GM19025 (cell line): ENCODE measurements around the gene FNIP1.
A peak's percentile ranks its signal among the peaks of the same experiment; 100 is the strongest.
"Not testable (repeated sequence)": the region's sequence is repeated elsewhere in the genome, so short reads cannot be mapped to it uniquely, and the experiment has no call there.

Experiments
- ATAC-seq: cut with Tn5 transposase; IDR thresholded peaks from one replicate; pipeline ENCODE4 v1.9.1; 2021; ENCODE audit warnings: mild to moderate bottlenecking, low read depth, moderate library complexity; ENCODE audit not compliant: unreplicated experiment

Gene FNIP1

GRCh38 chr5:131644370-131644769, 152.4 kb downstream of the FNIP1 start:
- ATAC-seq: no peak

GRCh38 chr5:131641494-131641893, 155.3 kb downstream of the FNIP1 start:
- ATAC-seq: no peak

DNA sequence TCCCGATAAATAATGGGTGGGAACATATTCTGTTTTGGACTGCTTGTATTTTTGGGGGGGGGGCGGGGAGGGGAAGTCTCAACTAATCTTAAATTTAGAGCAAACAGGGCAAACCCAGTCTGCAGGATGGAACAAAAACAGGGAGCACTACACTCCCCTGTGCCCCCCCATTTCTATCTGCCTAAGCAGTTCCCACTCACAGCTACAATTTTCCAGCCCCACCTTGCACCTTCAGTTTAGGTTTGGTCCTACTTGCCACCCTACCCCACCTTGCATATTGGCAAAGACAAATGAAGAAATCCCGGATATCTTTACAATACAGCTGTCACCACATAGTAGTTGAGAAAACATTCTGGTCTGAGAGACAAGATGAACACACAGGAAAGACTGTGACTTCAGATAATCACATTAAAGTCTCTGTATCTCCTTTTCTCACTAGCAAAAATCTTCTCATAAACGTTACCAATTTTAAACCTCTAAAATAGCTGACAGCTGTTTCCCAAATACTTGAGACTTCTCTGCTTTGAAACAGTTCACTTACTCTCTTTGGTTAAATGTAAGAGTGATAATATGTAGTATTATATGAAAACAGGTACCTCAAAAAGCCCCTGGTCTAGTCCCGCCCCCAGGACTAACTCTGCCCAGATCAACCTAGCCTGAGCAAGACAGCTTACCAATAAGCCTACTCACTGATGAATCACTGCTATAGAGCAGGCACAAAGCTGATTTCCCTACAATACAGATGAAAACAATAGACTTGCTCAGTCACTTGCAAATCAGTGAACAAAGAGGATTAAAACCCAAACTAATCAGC, 156.6 kb downstream of the FNIP1 start:
- no peak for ATAC-seq

DNA sequence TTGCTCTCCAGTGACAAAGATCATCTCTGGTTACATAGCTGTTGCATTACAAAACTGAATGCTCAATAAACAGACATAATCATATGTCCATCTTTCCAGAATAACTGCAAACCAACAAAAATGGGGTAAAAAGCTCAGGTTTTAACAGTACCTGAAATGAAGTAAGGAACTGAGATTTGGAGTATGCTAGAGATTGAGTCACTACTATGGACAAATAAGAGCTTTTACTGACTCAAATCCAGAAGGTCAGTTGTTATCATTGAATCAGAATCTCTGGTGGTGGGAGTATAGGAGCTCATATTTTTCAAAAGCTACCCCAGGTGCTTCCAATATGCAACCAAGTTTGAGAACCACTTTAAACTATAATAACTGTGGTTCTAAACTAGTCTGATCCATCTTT, 157.7 kb downstream of the FNIP1 start:
- no peak for ATAC-seq

- no peak for ATAC-seq
These were observed 159.1 kb downstream of the FNIP1 start for GRCh38 chr5:131637694-131638093.

DNA sequence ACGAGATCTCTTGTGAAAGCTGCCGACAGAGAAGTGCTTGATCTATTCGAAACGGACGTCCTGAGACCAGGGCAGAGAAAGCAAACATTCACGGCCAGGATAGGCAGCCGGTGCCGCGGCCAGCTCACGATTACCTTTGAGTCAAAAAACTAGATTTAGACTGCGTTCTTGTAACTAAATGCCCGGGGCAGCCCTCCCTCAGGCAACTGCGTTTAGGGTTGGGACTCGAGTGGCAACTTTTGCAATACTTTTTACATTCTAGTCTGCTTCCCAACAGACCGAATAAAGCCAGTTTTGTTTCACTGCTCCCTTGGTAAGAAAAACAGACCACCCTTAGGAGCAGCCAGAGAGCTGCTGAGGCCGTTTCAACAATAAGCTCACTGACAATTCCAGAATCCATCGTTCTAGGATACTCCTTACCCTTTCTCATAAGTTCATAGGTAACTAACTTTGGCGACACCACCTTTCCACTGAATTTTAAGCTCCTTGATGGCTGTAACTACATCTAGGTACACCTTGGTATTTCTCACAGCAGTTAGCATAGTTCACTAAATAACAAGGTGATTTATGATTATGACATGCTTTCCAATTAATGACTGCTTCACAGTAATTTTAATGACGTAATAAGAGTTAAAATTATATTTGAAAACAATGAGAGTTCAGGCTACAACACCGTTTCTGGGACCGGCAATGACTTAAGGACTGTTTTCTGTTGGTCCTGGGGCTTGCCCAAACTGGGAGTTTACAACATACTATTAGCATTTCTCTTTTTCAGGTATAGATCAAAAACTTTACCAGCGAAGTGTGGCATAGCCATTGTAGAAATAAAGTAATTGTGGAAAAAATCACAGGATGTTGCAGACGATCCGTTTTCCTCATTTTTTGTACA, 160.9 kb downstream of the FNIP1 start:
- ATAC-seq: no peak

GRCh38 chr5:131634996-131635683, 161.7 kb downstream of the FNIP1 start, which contains the start of gene RAPGEF6:
Gene RAPGEF6 (minus strand): TSS chr5:131635229. CDS start chr5:131635030, 199 bp downstream.
- peak; percentile 86 for ATAC-seq

GRCh38 chr5:131634666-131634995, 162.2 kb downstream of the FNIP1 start:
- peak; percentile 4 for ATAC-seq

DNA sequence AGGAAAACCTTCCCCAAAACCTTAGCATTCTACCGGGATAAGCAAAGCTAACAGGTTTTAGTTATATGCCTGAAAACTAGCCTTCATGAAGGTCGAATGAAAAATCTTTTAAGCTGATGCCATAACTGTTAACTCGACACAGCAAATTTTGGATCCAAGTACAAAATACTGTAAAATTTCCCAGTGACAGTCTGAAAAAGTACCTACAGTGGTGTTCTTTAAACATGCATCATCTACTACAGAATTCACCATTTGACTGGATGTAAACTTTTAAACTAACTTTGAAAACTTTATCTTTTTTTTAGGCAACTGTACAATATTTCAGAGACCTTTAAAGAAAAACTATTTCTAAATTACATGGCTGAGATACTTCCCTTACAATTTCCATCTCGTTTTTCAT, 162.6 kb downstream of the FNIP1 start:
- ATAC-seq: no peak

DNA sequence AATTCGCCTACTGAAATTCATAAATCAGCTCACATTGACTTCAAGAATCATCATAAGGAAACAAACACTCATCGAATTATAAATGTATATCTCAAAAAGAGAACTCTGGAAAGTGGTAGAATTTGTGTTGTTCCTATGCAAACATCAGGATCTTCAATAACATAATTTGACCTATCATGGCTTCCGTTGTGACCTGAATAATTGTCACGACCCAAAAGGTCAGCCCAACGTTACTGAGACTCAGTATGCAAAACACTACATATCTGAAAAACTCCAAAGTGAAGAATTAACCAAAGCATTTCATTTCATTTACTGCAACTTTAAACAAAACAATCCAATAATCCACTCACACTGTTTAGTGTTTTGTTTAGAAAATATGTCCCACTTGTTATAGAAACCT, 163.0 kb downstream of the FNIP1 start:
- ATAC-seq: no peak

- no peak for ATAC-seq
These were observed 165.9 kb downstream of the FNIP1 start for GRCh38 chr5:131630963-131631350.

DNA sequence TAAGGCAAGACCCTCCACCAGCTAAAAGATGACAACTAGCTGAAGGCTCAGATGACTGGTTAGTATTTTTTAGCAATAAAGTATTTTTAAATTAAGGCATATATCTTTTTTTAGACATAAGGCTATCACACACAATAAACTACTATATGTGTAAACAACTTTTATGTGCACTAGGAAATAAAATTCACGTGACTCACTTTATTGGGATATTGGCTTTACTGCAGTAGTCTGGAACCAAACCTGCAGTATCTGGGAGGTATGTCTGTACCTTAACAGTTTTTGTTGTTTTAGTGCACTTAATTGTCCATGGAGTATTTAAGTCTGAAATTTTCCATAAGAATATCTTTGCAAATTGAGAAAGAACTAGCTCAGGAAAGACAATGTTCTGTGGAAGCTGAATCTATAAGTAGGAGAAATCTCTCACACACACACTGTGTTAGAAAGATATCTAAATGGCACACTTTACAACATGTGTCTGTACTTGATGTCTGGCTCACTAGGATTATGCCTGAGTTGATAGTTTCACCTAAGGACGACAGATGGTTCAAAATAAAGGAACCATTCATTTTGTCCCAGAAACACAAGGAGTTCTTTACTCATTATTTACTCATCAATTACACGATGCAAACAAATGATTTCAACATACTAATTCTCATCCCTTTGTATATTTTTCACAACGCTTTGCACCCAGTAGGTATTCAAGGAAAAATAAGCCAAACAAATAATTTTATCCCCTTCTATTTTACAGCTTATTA, 166.4 kb downstream of the FNIP1 start:
- no peak for ATAC-seq

GRCh38 chr5:131628990-131629389, 167.8 kb downstream of the FNIP1 start:
- no peak for ATAC-seq

- ATAC-seq: no peak
These were observed 169.5 kb downstream of the FNIP1 start for GRCh38 chr5:131627207-131627865.

DNA sequence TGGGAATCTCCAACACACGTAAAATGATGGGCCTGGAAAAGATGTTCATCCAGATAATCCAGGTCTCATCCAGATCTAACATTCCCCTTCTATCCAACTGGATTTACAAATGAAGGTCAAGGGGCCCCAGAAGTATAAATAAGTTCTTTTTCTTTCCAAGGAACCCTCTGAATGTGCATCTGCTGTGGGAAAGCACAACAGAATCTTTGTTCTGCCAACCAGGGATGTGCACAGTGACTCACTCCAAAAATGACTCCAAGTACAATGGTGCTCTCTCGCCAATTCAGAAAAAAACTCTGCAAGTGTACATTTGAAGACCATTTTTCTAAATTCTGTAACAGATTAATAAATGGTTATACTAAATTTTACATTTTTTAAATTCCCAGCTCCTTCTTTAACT, 174.2 kb downstream of the FNIP1 start:
- no peak for ATAC-seq

- ATAC-seq: not testable (repeated sequence)
These were observed 175.7 kb downstream of the FNIP1 start for GRCh38 chr5:131621164-131621563.

- no peak for ATAC-seq
These were observed 177.7 kb downstream of the FNIP1 start for GRCh38 chr5:131619102-131619501.

- no peak for ATAC-seq
These were observed 179.5 kb downstream of the FNIP1 start for GRCh38 chr5:131617140-131617822.

DNA sequence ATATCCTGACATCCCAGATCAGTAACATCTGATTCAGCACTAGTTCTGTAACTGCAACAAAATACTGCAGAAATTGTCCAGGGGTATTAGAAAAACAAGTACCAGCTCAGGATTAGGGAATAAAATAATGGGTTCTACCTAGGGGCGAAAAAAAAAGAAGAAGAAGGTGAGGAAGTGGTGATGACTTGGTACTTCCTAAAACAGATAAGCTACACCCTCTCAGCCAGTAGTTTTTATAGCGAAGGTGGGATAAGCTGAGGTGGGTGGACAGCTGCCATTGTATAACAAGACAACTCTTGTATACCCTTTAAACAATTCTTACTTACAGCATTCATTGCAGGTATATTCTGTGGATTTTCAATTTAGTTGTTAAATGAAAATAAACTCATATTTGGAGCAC, 180.9 kb downstream of the FNIP1 start:
- no peak for ATAC-seq
